ENCODE data around the gene MYH9.

- TF ChIP-seq EGR1 (IDR thresholded peaks at IDR 0.05; ENCODE audit: low read depth in 2 of 2) (no peak), REST (IDR thresholded peaks at IDR 0.05) (no peak), CTCF (IDR thresholded peaks at IDR 0.05; ENCODE audit: low read depth, low read length, missing input control) (no peak), RAD21 (IDR thresholded peaks at IDR 0.05) (no peak), GABPA (IDR thresholded peaks at IDR 0.05 in 1 of 2, conservative IDR thresholded peaks at IDR 0.05 in 1 of 2) (no peak), MAX (IDR thresholded peaks at IDR 0.05) (no peak), HNF4G (IDR thresholded peaks at IDR 0.05) (no peak), RXRA (IDR thresholded peaks at IDR 0.05) (no peak), TAF1 (conservative IDR thresholded peaks at IDR 0.05) (no peak), YY1 (IDR thresholded peaks at IDR 0.05) (no peak), ATF3 (IDR thresholded peaks at IDR 0.05) (no peak)
Observed at GRCh38 chr22:36303874-36304273, 83.9 kb downstream of the MYH9 start.
